K562 (cell line): Measurements from ENCODE around the gene ZNF362. TPM values are rescaled to one million over a fixed set of nuclear protein-coding genes. Genes with fewer than 3 reads are reported as not detected.

Source experiments
- ATF1 ChIP-seq, 2 experiments: fragments of 450-650 bp in 1 of 2; IDR thresholded peaks; 2 replicates each; pipeline ENCODE4 v1.6.1; 2016; ENCODE audit warnings: missing compliant biosample characterization in 1 of 2, missing genetic modification characterization in 1 of 2
- CBX1 ChIP-seq: sonication (generic); IDR thresholded peaks from 2 replicates; pipeline ENCODE4 v1.6.1; 2016; ENCODE audit warnings: antibody characterized with exemption, low read depth, mild to moderate bottlenecking
- CHD1 ChIP-seq: fragments of 200-600 bp; sonication (generic); IDR thresholded peaks from one replicate; pipeline ENCODE4 v1.6.1; 2012; ENCODE audit warnings: mild to moderate bottlenecking, moderate library complexity, low read length, inconsistent platforms
- CXXC5 ChIP-seq: fragments of 250-450 bp; sonication (Bioruptor Pico); IDR thresholded peaks from 2 replicates; pipeline ENCODE4 v1.8.0; 2022; ENCODE audit warnings: inconsistent platforms, mild to moderate bottlenecking, moderate library complexity
- DACH1 ChIP-seq: fragments of 450-650 bp; IDR thresholded peaks from 2 replicates; pipeline ENCODE4 v1.6.1; 2018; ENCODE audit not compliant: partially characterized antibody
- NR2C2 ChIP-seq, 2 experiments: fragments of 200-800 bp in 1 of 2; sonication (Bioruptor generic) in 1 of 2; sonication (generic) in 1 of 2; formaldehyde crosslinking in 1 of 2; IDR thresholded peaks; 2 replicates each; pipeline versions ENCODE4 v1.6.1 to v1.8.0; 2016 to 2022; ENCODE audit warnings: mild to moderate bottlenecking in 1 of 2, missing compliant biosample characterization in 1 of 2, missing genetic modification characterization in 1 of 2, missing genetic modification reagents in 1 of 2
- UBTF ChIP-seq, 2 experiments: IDR thresholded peaks; 2 replicates each; pipeline ENCODE4 v1.6.1; 2012; ENCODE audit warnings: improper control_type of control experiment in 2 of 2, low read depth in 2 of 2, low read length in 2 of 2, borderline replicate concordance in 1 of 2
- ZNF395 ChIP-seq: fragments of 200-800 bp; sonication (Bioruptor generic); IDR thresholded peaks from 2 replicates; pipeline ENCODE4 v1.6.1; 2017; ENCODE audit warnings: missing genetic modification characterization, missing compliant biosample characterization
- polyA plus RNA-seq, 8 experiments: library from polyadenylated mRNA; depleted of rRNA in 4 of 8; stranded (reverse) in 5 of 8; unstranded in 3 of 8; fragments of >200 nt; fragmentation: Nextera tagmentation in 2 of 8; fragmentation: Illumina TruSeq in 1 of 8; extraction: Ambion mirVana in 2 of 8; extraction: Trizol in 1 of 8; gene quantifications; 2 replicates each; pipeline versions ENCODE4 v1.2.1 to v1.2.3, GENCODE V29; 2011 to 2014; ENCODE audit warnings: inconsistent platforms in 1 of 8, missing spikeins in 1 of 8
- total RNA-seq, 7 experiments: library from RNA; depleted of rRNA in 6 of 7; stranded (reverse); fragments of >200 nt in 6 of 7; fragmentation: Illumina TruSeq in 2 of 7; extraction: Trizol in 2 of 7; gene quantifications; 2 replicates each; pipeline versions ENCODE4 v1.2.1 to v1.2.3, GENCODE V29; 2011 to 2021; ENCODE audit warnings: low replicate concordance in 1 of 7
- TF ChIP-seq, protein P1 (sequence below): fragments of 450-650 bp; IDR thresholded peaks from 2 replicates; pipeline ENCODE4 v1.6.1; 2016; ENCODE audit warnings: low read depth, mild to moderate bottlenecking, moderate library complexity

ZNF362 gene
- total and polyA plus RNA-seq, 9 of the 15 experiments (the other 6 are each of a cell fraction or from before 2014, with no cell fraction given) = 0.01 to 1.1 (median 0.35) TPM; not detected in 1

GRCh38 chr1:33256471-33257206 lies at the start of gene ZNF362 (continued):
- TF ChIP-seq NR2C2 (CRISPR knock-in tag; IDR thresholded peaks at IDR 0.05) (no peak), NR2C2 (tag; IDR thresholded peaks at IDR 0.05) (peak; percentile 89), DACH1 (no peak), CHD1 (peak; percentile 55), CBX1 (no peak), ATF1 (CRISPR knock-in tag; IDR thresholded peaks at IDR 0.05) (no peak), ATF1 (tag; IDR thresholded peaks at IDR 0.05) (no peak), CXXC5 (CRISPR knock-in tag) (0 out of 2 replicates have a peak, but pooled peaks have one; percentile 21), ZNF395 (peak; percentile 51; the same call in 1 of the 2 replicates), UBTF (IDR thresholded peaks at IDR 0.05; ENCODE audit: borderline replicate concordance in 1 of 2, low read depth in 2 of 2, low read length in 2 of 2) (peak in 1 of 2 experiments; percentile 41; a peak in 1 of 4 replicates)
- TF ChIP-seq, protein P1, sequence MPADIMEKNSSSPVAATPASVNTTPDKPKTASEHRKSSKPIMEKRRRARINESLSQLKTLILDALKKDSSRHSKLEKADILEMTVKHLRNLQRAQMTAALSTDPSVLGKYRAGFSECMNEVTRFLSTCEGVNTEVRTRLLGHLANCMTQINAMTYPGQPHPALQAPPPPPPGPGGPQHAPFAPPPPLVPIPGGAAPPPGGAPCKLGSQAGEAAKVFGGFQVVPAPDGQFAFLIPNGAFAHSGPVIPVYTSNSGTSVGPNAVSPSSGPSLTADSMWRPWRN = no peak
